GM21528 (cell line): ENCODE results near the gene FRRS1L.
A peak's percentile ranks its signal among the peaks of the same experiment; 100 is the strongest.

Source experiments
- ATAC-seq: cut with Tn5 transposase; IDR thresholded peaks from one replicate; pipeline ENCODE4 v1.9.1; 2021; ENCODE audit warnings: mild to moderate bottlenecking, moderate library complexity; ENCODE audit not compliant: unreplicated experiment, low FRiP score

The FRRS1L gene

DNA sequence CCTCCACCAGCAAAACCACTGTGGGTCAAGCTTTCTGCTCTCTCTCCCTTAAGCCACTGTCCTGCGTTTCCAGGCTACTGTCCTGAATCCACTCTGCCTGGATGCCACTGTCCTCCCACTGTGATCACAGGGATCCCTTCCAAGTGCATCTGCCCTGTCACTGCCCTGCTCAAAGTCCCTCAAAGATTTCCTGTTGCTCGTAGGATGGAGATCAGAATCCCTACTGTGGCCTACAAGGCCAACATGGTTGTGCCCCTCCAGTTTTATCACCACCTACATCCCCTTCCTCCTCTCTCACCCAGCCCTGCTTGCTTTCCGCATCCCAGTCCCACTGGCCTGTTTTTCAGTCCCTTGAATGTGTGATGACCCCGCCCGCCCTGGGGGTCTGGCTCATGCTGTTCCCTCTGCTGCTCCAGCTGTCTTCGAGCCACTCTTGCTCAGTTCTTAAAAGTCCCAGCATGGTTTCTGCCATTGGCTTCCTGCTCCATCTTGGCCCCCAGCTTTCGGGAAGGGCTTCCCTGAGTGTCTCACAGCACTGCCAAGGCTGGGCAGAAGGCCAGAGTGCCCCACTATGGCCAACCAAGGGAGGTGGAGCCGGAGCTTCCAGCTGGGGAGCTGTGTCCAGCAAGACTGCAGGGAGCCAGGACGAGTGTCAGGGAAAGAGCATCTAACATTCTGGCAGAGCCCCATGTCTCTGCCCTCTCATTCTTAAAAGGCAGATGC, 12.9 kb upstream of the FRRS1L start:
- ATAC-seq: no peak

DNA sequence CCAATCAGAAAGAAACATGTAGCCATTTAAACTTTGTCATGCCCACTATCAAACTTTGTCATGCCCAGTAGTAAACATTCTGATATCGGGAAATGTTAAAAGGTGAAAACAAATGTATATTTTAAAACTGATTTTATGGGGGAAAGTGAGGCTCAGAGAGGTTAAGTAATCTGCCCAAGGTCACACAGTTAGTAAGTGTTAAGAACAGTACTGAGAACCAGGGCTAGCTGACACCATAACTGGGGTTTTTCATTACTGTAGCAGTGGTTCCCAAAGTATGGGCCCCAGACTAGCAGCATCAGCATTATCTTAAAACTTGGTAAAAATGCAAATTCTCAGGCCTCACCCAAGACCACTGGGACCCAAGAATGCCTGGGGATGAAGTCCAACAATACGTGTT, 9.9 kb upstream of the FRRS1L start:
- ATAC-seq: no peak

DNA sequence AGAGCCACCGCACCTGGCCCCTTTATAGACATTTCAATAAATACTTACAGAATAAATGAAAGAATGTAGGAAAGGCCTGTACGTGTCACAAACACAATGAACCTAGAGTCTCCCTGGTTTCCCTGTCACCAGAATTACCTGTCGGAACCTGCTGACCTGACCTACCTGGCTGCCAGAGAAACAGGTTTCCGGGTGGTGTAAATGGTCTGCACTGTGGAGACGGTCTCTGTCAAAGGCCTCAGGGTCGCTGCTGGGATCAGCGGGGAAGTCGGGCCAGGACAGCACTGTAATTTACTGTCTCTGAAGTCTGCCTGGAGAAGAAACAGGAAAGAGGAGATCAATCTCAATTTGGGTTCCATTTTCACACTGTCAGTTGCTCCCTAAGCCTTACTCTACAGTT, 9.3 kb upstream of the FRRS1L start:
- ATAC-seq: no peak

DNA sequence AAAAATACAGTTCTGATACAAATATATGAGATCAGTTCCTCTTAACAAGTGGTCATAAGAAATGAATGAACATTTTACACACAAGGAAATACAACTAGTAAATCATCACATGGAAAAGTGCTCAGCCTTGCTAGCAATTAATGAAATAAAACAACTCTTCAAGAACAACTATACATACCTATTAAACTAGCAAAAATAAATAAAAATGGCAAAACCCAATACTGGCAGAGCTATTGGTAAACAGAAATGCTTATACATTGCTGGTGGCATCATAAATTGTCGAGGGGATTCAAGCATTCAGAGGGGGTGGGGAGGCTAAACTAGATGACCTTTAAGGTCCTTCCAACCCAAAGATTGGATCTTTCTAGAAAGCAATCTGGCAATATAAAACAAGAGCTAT, 5.9 kb upstream of the FRRS1L start:
- no peak for ATAC-seq

DNA sequence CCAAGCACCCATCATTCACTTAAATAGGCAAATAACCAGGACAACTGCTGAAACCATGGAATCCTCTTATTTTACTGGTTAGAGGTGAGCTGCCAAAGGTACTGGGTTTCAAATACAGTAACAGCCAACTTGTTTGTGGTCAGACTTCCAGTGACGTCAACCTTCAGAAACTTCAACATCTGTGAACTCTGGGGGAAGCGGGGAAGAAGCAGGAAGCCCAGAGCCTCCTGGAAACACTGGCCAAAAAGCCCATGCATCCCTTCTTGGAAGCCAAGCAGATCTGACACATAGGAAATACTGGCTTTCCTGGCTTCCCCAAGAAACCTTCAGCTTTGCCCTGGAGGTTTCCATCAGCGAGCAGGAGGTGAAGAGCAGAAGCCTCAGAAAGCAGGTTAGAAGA, 4.9 kb upstream of the FRRS1L start:
- ATAC-seq: no peak

- no peak for ATAC-seq
Measured at GRCh38 chr9:109168170-109168569, 1.1 kb upstream of the FRRS1L start.

- no peak for ATAC-seq
Measured at GRCh38 chr9:109167716-109168115, 667 bp upstream of the FRRS1L start.

GRCh38 chr9:109166171-109166770, 778 bp downstream of the FRRS1L start:
- no peak for ATAC-seq

- peak; percentile 52 for ATAC-seq
Measured at GRCh38 chr9:109164042-109164441, 3.0 kb downstream of the FRRS1L start.

DNA sequence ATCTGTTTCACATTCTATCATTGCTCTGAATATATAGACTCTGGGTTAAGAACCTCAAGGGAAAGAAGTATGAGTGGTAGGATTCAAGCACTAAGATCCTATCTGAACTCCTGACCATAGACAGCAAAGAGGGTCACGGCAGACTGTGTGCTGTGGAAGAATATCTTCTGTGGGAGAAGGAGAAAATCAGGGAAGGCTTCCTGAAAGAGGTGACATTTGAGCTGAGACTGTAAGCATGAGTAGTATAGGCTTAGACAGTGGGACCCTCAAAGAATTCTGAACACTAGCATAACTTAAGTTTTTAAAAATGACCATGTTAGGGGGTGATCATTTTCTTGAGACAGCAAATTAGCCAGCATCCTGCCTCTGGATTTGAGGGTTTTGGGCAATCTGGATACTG, 3.9 kb downstream of the FRRS1L start:
- ATAC-seq: no peak

DNA sequence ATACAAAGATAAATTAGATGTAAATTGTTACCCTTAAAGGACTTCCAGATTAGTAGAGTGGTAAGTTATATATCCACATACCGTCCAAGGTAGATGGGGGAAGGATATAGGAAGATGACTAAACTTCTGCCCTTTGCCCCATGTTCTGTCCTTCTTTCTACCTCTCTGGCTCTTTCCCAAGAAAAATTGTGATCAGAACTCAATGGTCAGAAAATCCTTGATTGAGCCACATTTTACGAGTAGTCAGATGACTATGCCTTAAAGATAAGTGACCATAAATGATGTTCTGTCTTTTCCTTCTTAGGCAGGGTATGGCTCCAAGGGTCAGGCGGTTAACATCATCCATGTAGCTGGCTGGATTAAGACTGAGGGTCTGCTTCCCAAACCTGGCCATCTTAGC, 4.4 kb downstream of the FRRS1L start:
- no peak for ATAC-seq

DNA sequence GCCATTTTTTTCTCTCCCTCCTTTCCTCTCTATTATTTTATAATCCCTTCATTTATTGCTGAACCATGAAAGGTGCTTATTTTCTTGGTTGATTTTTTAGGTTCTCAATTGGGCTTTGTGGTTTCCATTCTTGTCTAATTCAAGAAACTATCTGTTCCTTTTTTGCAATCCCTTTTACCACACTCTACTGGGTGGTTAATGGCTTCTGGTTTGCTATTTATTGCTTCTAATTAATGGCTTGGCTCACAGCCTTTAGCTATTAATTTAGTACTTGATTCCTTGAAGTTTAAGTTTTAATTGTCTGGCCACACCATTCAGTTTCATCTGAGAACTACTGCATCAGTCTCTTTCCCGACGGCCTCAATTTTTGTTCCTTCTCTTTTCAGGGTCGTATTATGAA, 5.6 kb downstream of the FRRS1L start:
- ATAC-seq: no peak

GRCh38 chr9:109159583-109159982, 7.5 kb downstream of the FRRS1L start:
- no peak for ATAC-seq

- no peak for ATAC-seq
Measured at GRCh38 chr9:109158651-109159050, 8.4 kb downstream of the FRRS1L start.

GRCh38 chr9:109156708-109157107, 10.3 kb downstream of the FRRS1L start:
- no peak for ATAC-seq

- ATAC-seq: no peak
Measured at GRCh38 chr9:109150925-109151545, 16.0 kb downstream of the FRRS1L start.

DNA sequence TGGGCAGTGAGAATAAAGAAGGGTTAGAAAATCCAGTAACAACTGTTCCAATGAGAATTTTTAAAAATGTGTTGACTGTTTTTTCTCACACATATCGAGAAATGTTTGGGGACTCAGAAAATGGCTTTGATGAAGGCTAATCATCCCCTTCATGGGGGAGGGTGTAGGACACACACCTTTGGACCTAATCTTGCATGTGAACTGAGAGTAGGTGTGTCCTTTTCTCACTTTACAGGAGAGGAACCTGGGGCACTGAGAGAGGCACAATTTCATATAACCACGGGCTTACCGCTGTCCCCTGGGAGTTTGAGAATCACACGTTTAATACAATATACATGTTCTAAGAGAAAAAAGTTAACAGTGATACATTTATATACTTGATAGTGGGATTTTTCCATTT, 17.3 kb downstream of the FRRS1L start:
- ATAC-seq: no peak

GRCh38 chr9:109149089-109149488, 18.0 kb downstream of the FRRS1L start:
- no peak for ATAC-seq

GRCh38 chr9:109145051-109145450, 22.0 kb downstream of the FRRS1L start:
- no peak for ATAC-seq

GRCh38 chr9:109143881-109144562, 23.0 kb downstream of the FRRS1L start:
- peak; percentile 97 for ATAC-seq

GRCh38 chr9:109141375-109141774, 25.7 kb downstream of the FRRS1L start:
- no peak for ATAC-seq
